ENCODE results near the gene CDC20B.

- TF ChIP-seq CTCF (IDR thresholded peaks at IDR 0.05) (no peak), POLR2A (IDR thresholded peaks at IDR 0.05) (peak in 1 of 4 donors; percentile 39)
These were observed 12.3 kb downstream of the CDC20B start for GRCh38 chr5:55160493-55161209.
